HL-60 (cell line): Measurements from ENCODE around the gene GRK6.

Experiments used
- DNase-seq, 2 experiments: peaks; one replicate each; pipeline ENCODE4 v3.0.0-alpha.2; 2010 to 2020; ENCODE audit warnings: low read depth in 1 of 2, low spot score in 1 of 2
- H3K27ac ChIP-seq: fragments of 250-450 bp; sonication (Bioruptor Pico); replicated peaks from 2 replicates; pipeline ENCODE4 v1.5.1; 2020; ENCODE audit warnings: mild to moderate bottlenecking, moderate library complexity
- H3K27me3 ChIP-seq: fragments of 250-450 bp; sonication (Bioruptor Pico); 2 replicates; pipeline ENCODE4 v1.5.1; 2021; ENCODE audit warnings: mild to moderate bottlenecking, moderate library complexity; ENCODE audit not compliant: insufficient read depth, poor library complexity, severe bottlenecking
- H3K4me3 ChIP-seq: replicated peaks from 2 replicates; pipeline ENCODE4 v1.5.1; 2011; ENCODE audit warnings: mild to moderate bottlenecking, control low read depth, low read length; ENCODE audit not compliant: insufficient read depth
- CTCF ChIP-seq: IDR thresholded peaks from one replicate; pipeline ENCODE4 v1.5.1; 2011; ENCODE audit warnings: low read length, control low read depth, inconsistent platforms; ENCODE audit not compliant: insufficient read depth
- GABPA ChIP-seq: IDR thresholded peaks from 2 replicates; pipeline ENCODE4 v1.6.1; 2012; ENCODE audit warnings: low read depth
- POLR2AphosphoS5 ChIP-seq: IDR thresholded peaks from 2 replicates; pipeline ENCODE4 v1.6.1; 2012; ENCODE audit warnings: low read depth
- SPI1 ChIP-seq: IDR thresholded peaks from 2 replicates; pipeline ENCODE4 v1.6.1; 2012; ENCODE audit warnings: low read depth, mild to moderate bottlenecking, borderline replicate concordance
- TF ChIP-seq, protein P1 (sequence below): IDR thresholded peaks from 2 replicates; pipeline ENCODE4 v1.6.1; 2012; ENCODE audit warnings: low read depth; ENCODE audit not compliant: insufficient replicate concordance

GRK6 gene

DNA sequence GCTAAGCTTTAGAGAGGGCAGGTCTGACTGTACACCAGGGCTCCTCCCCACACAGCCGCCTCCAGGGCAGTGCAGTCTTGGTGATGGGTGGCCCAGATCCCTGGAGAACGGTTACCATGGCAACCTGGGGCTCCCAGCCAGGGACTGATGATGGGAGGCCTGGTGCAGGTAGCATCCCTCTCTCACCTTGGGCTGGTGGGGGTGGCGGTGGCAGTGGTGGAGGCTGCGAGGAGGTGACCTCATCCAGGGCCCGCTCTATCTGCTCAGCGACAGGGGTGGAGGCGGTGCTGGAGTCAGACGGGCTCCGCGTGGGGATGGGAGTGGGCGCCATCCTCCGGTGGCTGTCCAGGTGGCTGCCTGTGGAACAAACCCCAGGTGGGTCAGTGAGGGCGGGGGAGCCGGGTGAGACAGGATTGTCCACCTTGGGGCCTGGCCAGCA lies 32.5 kb downstream of the GRK6 start:
- no peak for DNase-seq
- Histone ChIP-seq H3K27me3 (no peaks in the 10 kb centered on the region), H3K4me3 (no peak overlapping the region), H3K27ac (no peak overlapping the region)
- TF ChIP-seq SPI1, result no peak
- no peak for TF ChIP-seq POLR2AphosphoS5
- TF ChIP-seq, protein P1, sequence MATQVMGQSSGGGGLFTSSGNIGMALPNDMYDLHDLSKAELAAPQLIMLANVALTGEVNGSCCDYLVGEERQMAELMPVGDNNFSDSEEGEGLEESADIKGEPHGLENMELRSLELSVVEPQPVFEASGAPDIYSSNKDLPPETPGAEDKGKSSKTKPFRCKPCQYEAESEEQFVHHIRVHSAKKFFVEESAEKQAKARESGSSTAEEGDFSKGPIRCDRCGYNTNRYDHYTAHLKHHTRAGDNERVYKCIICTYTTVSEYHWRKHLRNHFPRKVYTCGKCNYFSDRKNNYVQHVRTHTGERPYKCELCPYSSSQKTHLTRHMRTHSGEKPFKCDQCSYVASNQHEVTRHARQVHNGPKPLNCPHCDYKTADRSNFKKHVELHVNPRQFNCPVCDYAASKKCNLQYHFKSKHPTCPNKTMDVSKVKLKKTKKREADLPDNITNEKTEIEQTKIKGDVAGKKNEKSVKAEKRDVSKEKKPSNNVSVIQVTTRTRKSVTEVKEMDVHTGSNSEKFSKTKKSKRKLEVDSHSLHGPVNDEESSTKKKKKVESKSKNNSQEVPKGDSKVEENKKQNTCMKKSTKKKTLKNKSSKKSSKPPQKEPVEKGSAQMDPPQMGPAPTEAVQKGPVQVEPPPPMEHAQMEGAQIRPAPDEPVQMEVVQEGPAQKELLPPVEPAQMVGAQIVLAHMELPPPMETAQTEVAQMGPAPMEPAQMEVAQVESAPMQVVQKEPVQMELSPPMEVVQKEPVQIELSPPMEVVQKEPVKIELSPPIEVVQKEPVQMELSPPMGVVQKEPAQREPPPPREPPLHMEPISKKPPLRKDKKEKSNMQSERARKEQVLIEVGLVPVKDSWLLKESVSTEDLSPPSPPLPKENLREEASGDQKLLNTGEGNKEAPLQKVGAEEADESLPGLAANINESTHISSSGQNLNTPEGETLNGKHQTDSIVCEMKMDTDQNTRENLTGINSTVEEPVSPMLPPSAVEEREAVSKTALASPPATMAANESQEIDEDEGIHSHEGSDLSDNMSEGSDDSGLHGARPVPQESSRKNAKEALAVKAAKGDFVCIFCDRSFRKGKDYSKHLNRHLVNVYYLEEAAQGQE, result no peak
- no peak for TF ChIP-seq CTCF
- no peak for TF ChIP-seq GABPA

GRCh38 chr5:177459357-177459756 lies 32.9 kb downstream of the GRK6 start:
- TF ChIP-seq CTCF, result no peak
- no peak for TF ChIP-seq SPI1
- no peak for TF ChIP-seq GABPA
- TF ChIP-seq, protein P1, result no peak
- no peak for TF ChIP-seq POLR2AphosphoS5
- Histone ChIP-seq H3K27ac (no peak overlapping the region), H3K4me3 (no peak overlapping the region), H3K27me3 (no peaks in the 10 kb centered on the region)
- DNase-seq, result no peak

DNA sequence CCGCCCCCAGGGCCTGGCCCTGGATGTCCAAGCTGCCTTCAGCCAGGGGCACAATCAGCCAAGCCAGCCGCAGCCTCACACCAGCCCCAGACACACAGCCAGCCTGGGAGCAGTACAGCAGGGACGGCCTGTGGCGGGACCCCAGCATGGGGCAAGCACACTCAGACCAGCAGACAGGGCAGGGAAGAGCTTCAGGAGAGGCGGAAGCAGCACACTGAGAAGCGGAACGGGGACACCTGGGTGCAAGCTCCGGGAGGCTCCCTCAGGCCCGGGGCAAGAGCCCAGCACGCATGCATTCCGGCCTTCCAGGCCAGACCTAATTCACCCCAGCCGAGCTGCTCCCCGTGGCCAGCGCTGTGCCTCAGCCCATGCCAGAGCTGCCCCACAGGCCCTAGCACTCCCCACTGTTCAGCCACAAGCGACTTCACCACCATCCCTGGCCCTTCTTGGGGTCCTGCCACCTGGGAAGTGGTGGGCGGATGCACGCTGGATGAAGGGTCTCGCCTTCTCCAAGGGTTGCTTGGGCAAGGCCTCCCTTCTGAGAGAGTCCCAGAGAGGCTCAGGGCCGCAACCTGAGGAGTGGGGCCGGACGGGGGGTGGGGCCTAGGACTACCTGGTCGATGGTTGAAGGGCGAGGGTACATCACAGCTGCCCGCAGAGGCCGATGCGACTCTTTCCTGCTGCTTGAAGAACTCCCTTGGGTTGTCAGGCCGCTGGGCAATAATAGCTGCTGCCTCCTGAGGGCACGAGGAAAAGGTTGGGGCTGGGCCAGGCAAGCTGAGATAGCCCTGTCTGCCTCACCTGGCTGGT lies 33.5 kb downstream of the GRK6 start:
- Histone ChIP-seq H3K27me3 (no peaks in the 10 kb centered on the region), H3K4me3 (no peak overlapping the region), H3K27ac (no peak overlapping the region)
- TF ChIP-seq GABPA, result no peak
- no peak for TF ChIP-seq CTCF
- TF ChIP-seq SPI1, result no peak
- no peak for TF ChIP-seq POLR2AphosphoS5
- TF ChIP-seq, protein P1, result no peak
- DNase-seq, result no peak
